Measurements from ENCODE around the gene AGRN. TPM values are rescaled to one million over a fixed set of nuclear protein-coding genes. Genes with fewer than 3 reads are reported as not detected.

The AGRN gene
- total RNA-seq, 1 experiment from 2014 or later = 184 TPM

DNA sequence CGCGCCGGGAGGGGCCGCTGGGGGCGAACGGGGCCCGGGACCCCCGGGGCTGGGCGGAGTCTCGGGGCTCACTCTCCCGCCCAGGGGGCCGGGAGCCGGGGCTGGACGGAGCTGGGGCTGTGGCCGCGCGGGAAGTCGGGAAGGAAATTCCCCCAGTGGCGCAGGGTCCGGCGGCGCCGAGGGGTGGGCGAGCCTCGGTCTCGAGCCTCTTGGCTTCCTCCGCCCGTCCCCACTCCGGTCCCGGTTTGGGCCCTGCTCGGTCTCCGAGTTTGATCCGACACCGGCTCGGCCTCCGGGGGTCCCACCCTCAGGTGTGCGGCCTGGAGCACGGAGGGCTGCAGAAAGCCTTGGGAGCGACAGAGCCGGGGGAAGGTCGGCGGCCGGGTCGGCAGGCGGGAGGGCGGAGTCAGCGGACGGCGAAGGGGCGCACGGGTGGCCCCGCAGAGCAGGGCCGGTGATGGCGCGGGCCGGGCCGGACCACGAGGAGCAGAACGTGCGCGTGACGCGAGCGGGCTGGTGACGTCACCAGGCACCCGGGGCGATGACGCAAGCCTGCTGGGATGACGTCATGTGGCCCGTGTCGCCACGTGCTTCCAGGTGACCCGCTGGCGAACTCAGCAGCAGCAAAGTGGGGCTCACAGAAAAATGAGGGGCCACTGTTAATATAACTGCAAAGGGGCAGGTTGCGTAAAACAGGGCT is 19.4 kb upstream of the AGRN start (continued):
- TF ChIP-seq, protein P1, sequence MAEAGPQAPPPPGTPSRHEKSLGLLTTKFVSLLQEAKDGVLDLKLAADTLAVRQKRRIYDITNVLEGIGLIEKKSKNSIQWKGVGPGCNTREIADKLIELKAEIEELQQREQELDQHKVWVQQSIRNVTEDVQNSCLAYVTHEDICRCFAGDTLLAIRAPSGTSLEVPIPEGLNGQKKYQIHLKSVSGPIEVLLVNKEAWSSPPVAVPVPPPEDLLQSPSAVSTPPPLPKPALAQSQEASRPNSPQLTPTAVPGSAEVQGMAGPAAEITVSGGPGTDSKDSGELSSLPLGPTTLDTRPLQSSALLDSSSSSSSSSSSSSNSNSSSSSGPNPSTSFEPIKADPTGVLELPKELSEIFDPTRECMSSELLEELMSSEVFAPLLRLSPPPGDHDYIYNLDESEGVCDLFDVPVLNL (CRISPR knock-in tag; IDR thresholded peaks at IDR 0.05; ENCODE audit: borderline replicate concordance, low read depth) = no peak
- TF ChIP-seq CBFB (CRISPR knock-in tag; IDR thresholded peaks at IDR 0.05; ENCODE audit: low read depth) = no peak
- TF ChIP-seq, protein P2, sequence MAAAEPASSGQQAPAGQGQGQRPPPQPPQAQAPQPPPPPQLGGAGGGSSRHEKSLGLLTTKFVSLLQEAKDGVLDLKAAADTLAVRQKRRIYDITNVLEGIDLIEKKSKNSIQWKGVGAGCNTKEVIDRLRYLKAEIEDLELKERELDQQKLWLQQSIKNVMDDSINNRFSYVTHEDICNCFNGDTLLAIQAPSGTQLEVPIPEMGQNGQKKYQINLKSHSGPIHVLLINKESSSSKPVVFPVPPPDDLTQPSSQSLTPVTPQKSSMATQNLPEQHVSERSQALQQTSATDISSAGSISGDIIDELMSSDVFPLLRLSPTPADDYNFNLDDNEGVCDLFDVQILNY (CRISPR knock-in tag; IDR thresholded peaks at IDR 0.05) = 0 out of 2 replicates have a peak, but pooled peaks have one; percentile 13
- TF ChIP-seq SMAD3 (CRISPR knock-in tag; IDR thresholded peaks at IDR 0.05; ENCODE audit: borderline replicate concordance) = no peak
- TF ChIP-seq, protein P3, sequence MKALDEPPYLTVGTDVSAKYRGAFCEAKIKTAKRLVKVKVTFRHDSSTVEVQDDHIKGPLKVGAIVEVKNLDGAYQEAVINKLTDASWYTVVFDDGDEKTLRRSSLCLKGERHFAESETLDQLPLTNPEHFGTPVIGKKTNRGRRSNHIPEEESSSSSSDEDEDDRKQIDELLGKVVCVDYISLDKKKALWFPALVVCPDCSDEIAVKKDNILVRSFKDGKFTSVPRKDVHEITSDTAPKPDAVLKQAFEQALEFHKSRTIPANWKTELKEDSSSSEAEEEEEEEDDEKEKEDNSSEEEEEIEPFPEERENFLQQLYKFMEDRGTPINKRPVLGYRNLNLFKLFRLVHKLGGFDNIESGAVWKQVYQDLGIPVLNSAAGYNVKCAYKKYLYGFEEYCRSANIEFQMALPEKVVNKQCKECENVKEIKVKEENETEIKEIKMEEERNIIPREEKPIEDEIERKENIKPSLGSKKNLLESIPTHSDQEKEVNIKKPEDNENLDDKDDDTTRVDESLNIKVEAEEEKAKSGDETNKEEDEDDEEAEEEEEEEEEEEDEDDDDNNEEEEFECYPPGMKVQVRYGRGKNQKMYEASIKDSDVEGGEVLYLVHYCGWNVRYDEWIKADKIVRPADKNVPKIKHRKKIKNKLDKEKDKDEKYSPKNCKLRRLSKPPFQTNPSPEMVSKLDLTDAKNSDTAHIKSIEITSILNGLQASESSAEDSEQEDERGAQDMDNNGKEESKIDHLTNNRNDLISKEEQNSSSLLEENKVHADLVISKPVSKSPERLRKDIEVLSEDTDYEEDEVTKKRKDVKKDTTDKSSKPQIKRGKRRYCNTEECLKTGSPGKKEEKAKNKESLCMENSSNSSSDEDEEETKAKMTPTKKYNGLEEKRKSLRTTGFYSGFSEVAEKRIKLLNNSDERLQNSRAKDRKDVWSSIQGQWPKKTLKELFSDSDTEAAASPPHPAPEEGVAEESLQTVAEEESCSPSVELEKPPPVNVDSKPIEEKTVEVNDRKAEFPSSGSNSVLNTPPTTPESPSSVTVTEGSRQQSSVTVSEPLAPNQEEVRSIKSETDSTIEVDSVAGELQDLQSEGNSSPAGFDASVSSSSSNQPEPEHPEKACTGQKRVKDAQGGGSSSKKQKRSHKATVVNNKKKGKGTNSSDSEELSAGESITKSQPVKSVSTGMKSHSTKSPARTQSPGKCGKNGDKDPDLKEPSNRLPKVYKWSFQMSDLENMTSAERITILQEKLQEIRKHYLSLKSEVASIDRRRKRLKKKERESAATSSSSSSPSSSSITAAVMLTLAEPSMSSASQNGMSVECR (CRISPR knock-in tag; IDR thresholded peaks at IDR 0.05; ENCODE audit: borderline replicate concordance) = no peak
- TF ChIP-seq, protein P4, sequence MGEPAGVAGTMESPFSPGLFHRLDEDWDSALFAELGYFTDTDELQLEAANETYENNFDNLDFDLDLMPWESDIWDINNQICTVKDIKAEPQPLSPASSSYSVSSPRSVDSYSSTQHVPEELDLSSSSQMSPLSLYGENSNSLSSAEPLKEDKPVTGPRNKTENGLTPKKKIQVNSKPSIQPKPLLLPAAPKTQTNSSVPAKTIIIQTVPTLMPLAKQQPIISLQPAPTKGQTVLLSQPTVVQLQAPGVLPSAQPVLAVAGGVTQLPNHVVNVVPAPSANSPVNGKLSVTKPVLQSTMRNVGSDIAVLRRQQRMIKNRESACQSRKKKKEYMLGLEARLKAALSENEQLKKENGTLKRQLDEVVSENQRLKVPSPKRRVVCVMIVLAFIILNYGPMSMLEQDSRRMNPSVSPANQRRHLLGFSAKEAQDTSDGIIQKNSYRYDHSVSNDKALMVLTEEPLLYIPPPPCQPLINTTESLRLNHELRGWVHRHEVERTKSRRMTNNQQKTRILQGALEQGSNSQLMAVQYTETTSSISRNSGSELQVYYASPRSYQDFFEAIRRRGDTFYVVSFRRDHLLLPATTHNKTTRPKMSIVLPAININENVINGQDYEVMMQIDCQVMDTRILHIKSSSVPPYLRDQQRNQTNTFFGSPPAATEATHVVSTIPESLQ (CRISPR knock-in tag; IDR thresholded peaks at IDR 0.05) = no peak
- TF ChIP-seq, protein P5, sequence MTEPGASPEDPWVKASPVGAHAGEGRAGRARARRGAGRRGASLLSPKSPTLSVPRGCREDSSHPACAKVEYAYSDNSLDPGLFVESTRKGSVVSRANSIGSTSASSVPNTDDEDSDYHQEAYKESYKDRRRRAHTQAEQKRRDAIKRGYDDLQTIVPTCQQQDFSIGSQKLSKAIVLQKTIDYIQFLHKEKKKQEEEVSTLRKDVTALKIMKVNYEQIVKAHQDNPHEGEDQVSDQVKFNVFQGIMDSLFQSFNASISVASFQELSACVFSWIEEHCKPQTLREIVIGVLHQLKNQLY (CRISPR knock-in tag; IDR thresholded peaks at IDR 0.05) = no peak
- TF ChIP-seq ESRRA (CRISPR knock-in tag; IDR thresholded peaks at IDR 0.05; ENCODE audit: borderline replicate concordance) = no peak; the same call in 1 of the 2 replicates
- TF ChIP-seq, protein P6, sequence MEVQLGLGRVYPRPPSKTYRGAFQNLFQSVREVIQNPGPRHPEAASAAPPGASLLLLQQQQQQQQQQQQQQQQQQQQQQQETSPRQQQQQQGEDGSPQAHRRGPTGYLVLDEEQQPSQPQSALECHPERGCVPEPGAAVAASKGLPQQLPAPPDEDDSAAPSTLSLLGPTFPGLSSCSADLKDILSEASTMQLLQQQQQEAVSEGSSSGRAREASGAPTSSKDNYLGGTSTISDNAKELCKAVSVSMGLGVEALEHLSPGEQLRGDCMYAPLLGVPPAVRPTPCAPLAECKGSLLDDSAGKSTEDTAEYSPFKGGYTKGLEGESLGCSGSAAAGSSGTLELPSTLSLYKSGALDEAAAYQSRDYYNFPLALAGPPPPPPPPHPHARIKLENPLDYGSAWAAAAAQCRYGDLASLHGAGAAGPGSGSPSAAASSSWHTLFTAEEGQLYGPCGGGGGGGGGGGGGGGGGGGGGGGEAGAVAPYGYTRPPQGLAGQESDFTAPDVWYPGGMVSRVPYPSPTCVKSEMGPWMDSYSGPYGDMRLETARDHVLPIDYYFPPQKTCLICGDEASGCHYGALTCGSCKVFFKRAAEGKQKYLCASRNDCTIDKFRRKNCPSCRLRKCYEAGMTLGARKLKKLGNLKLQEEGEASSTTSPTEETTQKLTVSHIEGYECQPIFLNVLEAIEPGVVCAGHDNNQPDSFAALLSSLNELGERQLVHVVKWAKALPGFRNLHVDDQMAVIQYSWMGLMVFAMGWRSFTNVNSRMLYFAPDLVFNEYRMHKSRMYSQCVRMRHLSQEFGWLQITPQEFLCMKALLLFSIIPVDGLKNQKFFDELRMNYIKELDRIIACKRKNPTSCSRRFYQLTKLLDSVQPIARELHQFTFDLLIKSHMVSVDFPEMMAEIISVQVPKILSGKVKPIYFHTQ (CRISPR knock-in tag; IDR thresholded peaks at IDR 0.05) = no peak
- no peak for TF ChIP-seq RORB (CRISPR knock-in tag; IDR thresholded peaks at IDR 0.05)
- peak; percentile 75; the same call in 1 of the 2 replicates for TF ChIP-seq CREB1 (CRISPR knock-in tag; IDR thresholded peaks at IDR 0.05)
- TF ChIP-seq TP53 (CRISPR knock-in tag; IDR thresholded peaks at IDR 0.05) = no peak
- peak; percentile 68 for TF ChIP-seq FOXK1 (CRISPR knock-in tag; IDR thresholded peaks at IDR 0.05)
- no peak for TF ChIP-seq ZNF317 (CRISPR knock-in tag; IDR thresholded peaks at IDR 0.05; ENCODE audit: borderline replicate concordance, low read depth)
- TF ChIP-seq, protein P7, sequence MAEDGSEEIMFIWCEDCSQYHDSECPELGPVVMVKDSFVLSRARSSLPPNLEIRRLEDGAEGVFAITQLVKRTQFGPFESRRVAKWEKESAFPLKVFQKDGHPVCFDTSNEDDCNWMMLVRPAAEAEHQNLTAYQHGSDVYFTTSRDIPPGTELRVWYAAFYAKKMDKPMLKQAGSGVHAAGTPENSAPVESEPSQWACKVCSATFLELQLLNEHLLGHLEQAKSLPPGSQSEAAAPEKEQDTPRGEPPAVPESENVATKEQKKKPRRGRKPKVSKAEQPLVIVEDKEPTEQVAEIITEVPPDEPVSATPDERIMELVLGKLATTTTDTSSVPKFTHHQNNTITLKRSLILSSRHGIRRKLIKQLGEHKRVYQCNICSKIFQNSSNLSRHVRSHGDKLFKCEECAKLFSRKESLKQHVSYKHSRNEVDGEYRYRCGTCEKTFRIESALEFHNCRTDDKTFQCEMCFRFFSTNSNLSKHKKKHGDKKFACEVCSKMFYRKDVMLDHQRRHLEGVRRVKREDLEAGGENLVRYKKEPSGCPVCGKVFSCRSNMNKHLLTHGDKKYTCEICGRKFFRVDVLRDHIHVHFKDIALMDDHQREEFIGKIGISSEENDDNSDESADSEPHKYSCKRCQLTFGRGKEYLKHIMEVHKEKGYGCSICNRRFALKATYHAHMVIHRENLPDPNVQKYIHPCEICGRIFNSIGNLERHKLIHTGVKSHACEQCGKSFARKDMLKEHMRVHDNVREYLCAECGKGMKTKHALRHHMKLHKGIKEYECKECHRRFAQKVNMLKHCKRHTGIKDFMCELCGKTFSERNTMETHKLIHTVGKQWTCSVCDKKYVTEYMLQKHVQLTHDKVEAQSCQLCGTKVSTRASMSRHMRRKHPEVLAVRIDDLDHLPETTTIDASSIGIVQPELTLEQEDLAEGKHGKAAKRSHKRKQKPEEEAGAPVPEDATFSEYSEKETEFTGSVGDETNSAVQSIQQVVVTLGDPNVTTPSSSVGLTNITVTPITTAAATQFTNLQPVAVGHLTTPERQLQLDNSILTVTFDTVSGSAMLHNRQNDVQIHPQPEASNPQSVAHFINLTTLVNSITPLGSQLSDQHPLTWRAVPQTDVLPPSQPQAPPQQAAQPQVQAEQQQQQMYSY (CRISPR knock-in tag; IDR thresholded peaks at IDR 0.05) = peak; percentile 59
- peak; percentile 76; the same call in 1 of the 2 replicates for TF ChIP-seq RELA (CRISPR knock-in tag; IDR thresholded peaks at IDR 0.05; ENCODE audit: borderline replicate concordance)
- TF ChIP-seq ZNF671 (CRISPR knock-in tag; IDR thresholded peaks at IDR 0.05) = no peak
- TF ChIP-seq, protein P8, sequence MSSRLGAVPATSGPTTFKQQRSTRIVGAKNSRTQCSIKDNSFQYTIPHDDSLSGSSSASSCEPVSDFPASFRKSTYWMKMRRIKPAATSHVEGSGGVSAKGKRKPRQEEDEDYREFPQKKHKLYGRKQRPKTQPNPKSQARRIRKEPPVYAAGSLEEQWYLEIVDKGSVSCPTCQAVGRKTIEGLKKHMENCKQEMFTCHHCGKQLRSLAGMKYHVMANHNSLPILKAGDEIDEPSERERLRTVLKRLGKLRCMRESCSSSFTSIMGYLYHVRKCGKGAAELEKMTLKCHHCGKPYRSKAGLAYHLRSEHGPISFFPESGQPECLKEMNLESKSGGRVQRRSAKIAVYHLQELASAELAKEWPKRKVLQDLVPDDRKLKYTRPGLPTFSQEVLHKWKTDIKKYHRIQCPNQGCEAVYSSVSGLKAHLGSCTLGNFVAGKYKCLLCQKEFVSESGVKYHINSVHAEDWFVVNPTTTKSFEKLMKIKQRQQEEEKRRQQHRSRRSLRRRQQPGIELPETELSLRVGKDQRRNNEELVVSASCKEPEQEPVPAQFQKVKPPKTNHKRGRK (CRISPR knock-in tag; IDR thresholded peaks at IDR 0.05; ENCODE audit: borderline replicate concordance) = no peak
- no peak for TF ChIP-seq KAT7 (CRISPR knock-in tag; IDR thresholded peaks at IDR 0.05; ENCODE audit: borderline replicate concordance)

All from WTC11 (cell line).